Sigmoid colon (tissue), 7 donors: ENCODE measurements around the gene PIMREG. TPM values are rescaled to one million over a fixed set of nuclear protein-coding genes. Genes with fewer than 3 reads are reported as not detected.
A peak's percentile ranks its signal among the peaks of the same experiment; 100 is the strongest.

Experiments
- DNase-seq: peaks from one replicate; pipeline ENCODE4 v3.0.0-alpha.2; 2019
- H3K27ac ChIP-seq, 4 donors: fragments of 200-600 bp; sonication (generic); one replicate each; pipeline ENCODE4 v1.5.1; 2016 to 2019; ENCODE audit warnings: mild to moderate bottlenecking in 1 of 4
- H3K27me3 ChIP-seq, 3 donors: fragments of 200-600 bp; sonication (generic); one replicate each; pipeline ENCODE4 v1.5.1; 2019; ENCODE audit warnings: mild to moderate bottlenecking in 1 of 3
- H3K36me3 ChIP-seq, 4 donors: fragments of 200-600 bp; sonication (generic); one replicate each; pipeline ENCODE4 v1.5.1; 2016 to 2019
- H3K4me1 ChIP-seq, 4 donors: fragments of 200-600 bp; sonication (generic); one replicate each; pipeline ENCODE4 v1.5.1; 2017 to 2019
- H3K4me3 ChIP-seq, 4 donors: fragments of 200-600 bp; sonication (generic); one replicate each; pipeline ENCODE4 v1.5.1; 2017 to 2019; ENCODE audit warnings: mild to moderate bottlenecking in 2 of 4, moderate library complexity in 1 of 4
- H3K9me3 ChIP-seq, 4 donors: fragments of 200-600 bp in 3 of 4; sonication (generic) in 3 of 4; one replicate each; pipeline versions ENCODE4 v1.5.1 to v1.6.1; 2013 to 2019
- CTCF ChIP-seq, 4 experiments: fragments of 450-650 bp in 3 of 4; fragments of 200-600 bp in 1 of 4; IDR thresholded peaks; one replicate each; pipeline ENCODE4 v1.5.1; 2016 to 2019; ENCODE audit warnings: antibody characterized with exemption in 4 of 4, mild to moderate bottlenecking in 3 of 4, moderate library complexity in 2 of 4
- EP300 ChIP-seq, 4 donors: sonication (generic); formaldehyde crosslinking; IDR thresholded peaks; one replicate each; pipeline ENCODE4 v1.6.1; 2017; ENCODE audit warnings: antibody characterized with exemption in 4 of 4
- POLR2A ChIP-seq, 2 donors: fragments of 450-650 bp; IDR thresholded peaks; one replicate each; pipeline ENCODE4 v1.6.1; 2016; ENCODE audit warnings: antibody characterized with exemption in 2 of 2, mild to moderate bottlenecking in 2 of 2, moderate library complexity in 2 of 2
- POLR2AphosphoS5 ChIP-seq, 4 donors: sonication (generic); formaldehyde crosslinking; IDR thresholded peaks; one replicate each; pipeline ENCODE4 v1.6.1; 2017; ENCODE audit warnings: antibody characterized with exemption in 4 of 4
- WGBS, 2 donors: extraction: QIAGEN DNeasy Blood & Tissue Kit; methylation state at CpG; one replicate each; pipeline ENCODE4 v1.1.7; 2013; 5-methylcytosine and 5-hydroxymethylcytosine counted together
- intact Hi-C: fragments of 100-400 bp; cut with DNase I; formaldehyde crosslinking; loops from one replicate; pipeline ENCODE4 v1.15.1; 2023
- polyA plus RNA-seq, 3 donors: library from polyadenylated mRNA; stranded (reverse); fragments of 200-250 nt; gene quantifications; one replicate each; pipeline ENCODE4 v1.2.3, GENCODE V29; 2013
- total RNA-seq, 4 donors: library from RNA; depleted of rRNA; stranded (reverse); fragments of >200 nt; gene quantifications; one replicate each; pipeline ENCODE4 v1.1.0, GENCODE V29; 2016
- donor health status: healthy with polysubstance abuse.
- donor health status: Bipolar disorder and iron deficiency.
- donor health status: healthy.

The PIMREG gene
- total and polyA plus RNA-seq, 7 donors, result 2.5 to 7.8 TPM; not detected in 5

- TF ChIP-seq POLR2AphosphoS5 (IDR thresholded peaks at IDR 0.05), result no peak
- TF ChIP-seq EP300 (IDR thresholded peaks at IDR 0.05), result no peak
- TF ChIP-seq POLR2A (IDR thresholded peaks at IDR 0.05), result no peak
- no peak for TF ChIP-seq CTCF (IDR thresholded peaks at IDR 0.05)
- DNase-seq, result peak; percentile 45
- Histone ChIP-seq H3K4me1 (peaks cover 0 to 24% (median 10%) of the 10 kb centered on the region in 4 donors), H3K4me3 (no peak overlapping the region), H3K9me3 (no peaks in the 10 kb centered on the region), H3K27me3 (no peaks in the 10 kb centered on the region), H3K36me3 (no peaks in the 10 kb centered on the region), H3K27ac (no peak overlapping the region)
- WGBS, 2 donors, result 79 to 95% methylated on average over 7 of the region's 7 CpGs
- intact Hi-C loops, result no loop called here
Observed at GRCh38 chr17:6491071-6491700, 46.9 kb downstream of the PIMREG start.

- peak; percentile 33 for DNase-seq
- WGBS, 2 donors, result 74 to 80% methylated on average over 4 of the region's 4 CpGs
- H3K4me3 ChIP-seq, result no peak overlapping the region
- no peaks in the 10 kb centered on the region for H3K9me3 ChIP-seq
- peak overlapping the region in 2 of 4 donors; percentile 31 to 59 for H3K27ac ChIP-seq
- H3K36me3 ChIP-seq, result no peaks in the 10 kb centered on the region
- peaks cover 0 to 33% (median 21%) of the 10 kb centered on the region in 4 donors for H3K4me1 ChIP-seq
- TF ChIP-seq POLR2AphosphoS5 (IDR thresholded peaks at IDR 0.05) (no peak), CTCF (IDR thresholded peaks at IDR 0.05) (no peak), EP300 (IDR thresholded peaks at IDR 0.05) (no peak), POLR2A (IDR thresholded peaks at IDR 0.05) (no peak)
- intact Hi-C loops, result no loop called here
- no peaks in the 10 kb centered on the region for H3K27me3 ChIP-seq
Observed at GRCh38 chr17:6492892-6493674, 48.8 kb downstream of the PIMREG start.

GRCh38 chr17:6494239-6494941, 50.1 kb downstream of the PIMREG start:
- peak overlapping the region in 2 of 4 donors; percentile 31 to 59 for H3K27ac ChIP-seq
- H3K36me3 ChIP-seq, result no peaks in the 10 kb centered on the region
- no peaks in the 10 kb centered on the region for H3K27me3 ChIP-seq
- intact Hi-C loops, result no loop called here
- H3K4me3 ChIP-seq, result no peak overlapping the region
- TF ChIP-seq POLR2A (IDR thresholded peaks at IDR 0.05) (no peak), EP300 (IDR thresholded peaks at IDR 0.05) (no peak), POLR2AphosphoS5 (IDR thresholded peaks at IDR 0.05) (no peak), CTCF (IDR thresholded peaks at IDR 0.05) (no peak)
- 33 to 70% methylated on average over 5 of the region's 5 CpGs for WGBS, 2 donors
- DNase-seq, result peak; percentile 28
- H3K4me1 ChIP-seq, result peaks cover 0 to 34% (median 21%) of the 10 kb centered on the region in 4 donors
- H3K9me3 ChIP-seq, result no peaks in the 10 kb centered on the region

GRCh38 chr17:6495450-6496115, 51.3 kb downstream of the PIMREG start:
- intact Hi-C loops, result no loop called here
- DNase-seq, result peak; percentile 27
- TF ChIP-seq EP300 (IDR thresholded peaks at IDR 0.05), result no peak
- no peak for TF ChIP-seq POLR2A (IDR thresholded peaks at IDR 0.05)
- TF ChIP-seq POLR2AphosphoS5 (IDR thresholded peaks at IDR 0.05), result no peak
- TF ChIP-seq CTCF (IDR thresholded peaks at IDR 0.05), result no peak
- no peaks in the 10 kb centered on the region for H3K27me3 ChIP-seq
- H3K36me3 ChIP-seq, result no peaks in the 10 kb centered on the region
- H3K9me3 ChIP-seq, result no peaks in the 10 kb centered on the region
- 68 to 88% methylated on average over 15 of the region's 15 CpGs for WGBS, 2 donors
- no peak overlapping the region for H3K4me3 ChIP-seq
- H3K27ac ChIP-seq, result no peak overlapping the region
- H3K4me1 ChIP-seq, result peaks cover 0 to 34% (median 21%) of the 10 kb centered on the region in 4 donors
